HuH-7 (cell line): Measurements from ENCODE around the gene DHRS7.
"Not testable (repeated sequence)": the region's sequence is repeated elsewhere in the genome, so short reads cannot be mapped to it uniquely, and the experiment has no call there.

Source experiments
- DNase-seq: peaks from one replicate; pipeline ENCODE4 v3.0.0; 2011; ENCODE audit warnings: low spot score

The DHRS7 gene

DNA sequence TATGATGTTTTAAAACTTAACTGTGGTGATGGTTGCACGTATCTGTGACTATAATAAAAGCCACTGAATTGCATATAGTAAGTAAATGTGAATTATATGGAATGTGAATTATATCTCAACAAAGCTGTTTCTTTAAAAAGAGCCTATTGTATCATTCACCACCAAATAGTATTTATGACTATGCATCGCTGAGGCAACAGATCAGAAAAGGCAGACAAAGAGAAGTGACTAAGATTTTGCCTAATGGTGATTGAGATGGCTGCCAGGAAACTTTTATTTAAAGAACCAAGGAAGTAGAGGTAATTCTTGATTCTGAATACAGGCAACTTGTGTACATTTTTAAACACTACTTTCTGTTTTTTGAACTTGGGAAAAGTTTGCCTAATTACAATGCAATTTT is 31.7 kb downstream of the DHRS7 start:
- no peak for DNase-seq

- no peak for DNase-seq
Measured at GRCh38 chr14:60125918-60126317, 39.3 kb downstream of the DHRS7 start.

- no peak for DNase-seq
Measured at GRCh38 chr14:60116181-60116580, 49.0 kb downstream of the DHRS7 start.

- no peak for DNase-seq
Measured at GRCh38 chr14:60114881-60115280, 50.3 kb downstream of the DHRS7 start.

DNA sequence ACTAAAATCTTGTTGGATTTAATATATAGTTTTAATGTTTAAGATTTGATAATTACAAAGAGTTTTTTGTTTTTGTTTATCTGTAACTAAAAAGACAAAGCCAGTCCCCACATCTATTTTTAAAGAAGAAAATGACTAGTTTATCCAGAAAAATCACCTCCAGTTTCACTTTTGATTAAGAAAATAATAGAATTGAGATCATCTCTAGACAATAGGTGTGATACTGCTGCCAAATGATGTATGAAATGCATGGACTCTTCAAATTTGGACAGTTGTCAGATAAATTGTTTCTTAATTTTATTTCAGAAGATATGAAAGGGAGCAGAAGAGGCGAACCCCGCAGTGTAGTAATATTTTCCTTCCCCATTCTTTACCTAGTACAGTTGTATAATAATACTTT is 53.5 kb downstream of the DHRS7 start:
- DNase-seq, result no peak

- no peak for DNase-seq
Measured at GRCh38 chr14:60107477-60107876, 57.7 kb downstream of the DHRS7 start.

DNA sequence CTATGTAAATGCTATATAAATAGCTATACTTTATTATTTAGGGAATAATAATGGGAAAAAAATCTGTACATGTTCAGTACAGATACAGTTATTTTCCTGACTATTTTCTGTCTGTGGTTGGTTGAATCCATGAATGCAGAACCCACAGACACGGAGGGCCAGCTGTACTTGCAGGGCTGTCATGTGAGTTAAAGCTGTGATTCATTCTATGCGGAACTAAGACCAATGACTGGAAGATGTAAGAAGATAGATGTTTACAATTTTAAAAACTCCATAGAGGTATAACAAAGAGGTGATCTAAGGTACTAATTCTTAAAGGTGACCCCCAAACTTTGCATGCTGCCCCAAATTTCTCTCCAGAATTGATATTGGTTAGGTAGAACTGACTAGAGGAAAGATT is 58.9 kb downstream of the DHRS7 start:
- DNase-seq, result no peak

DNA sequence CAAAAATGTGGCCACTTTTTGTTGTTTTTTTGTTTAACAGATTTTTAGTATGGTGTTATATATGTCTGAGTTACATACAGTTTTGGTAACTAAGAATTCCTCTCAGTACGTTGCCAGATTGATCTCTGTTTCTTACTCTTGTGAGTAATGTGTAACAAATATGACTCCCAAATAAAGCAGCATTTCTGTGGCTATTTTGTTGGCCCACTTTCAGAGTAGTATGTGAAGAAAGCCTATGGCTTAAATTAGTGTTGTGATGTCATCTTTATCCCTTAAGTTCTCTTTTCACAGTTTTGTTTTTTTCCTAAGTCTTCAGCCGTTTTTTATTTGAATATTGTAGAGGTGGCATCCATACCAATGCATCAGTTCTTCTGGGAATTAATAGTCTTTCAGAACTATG is 62.8 kb downstream of the DHRS7 start:
- DNase-seq, result no peak

DNA sequence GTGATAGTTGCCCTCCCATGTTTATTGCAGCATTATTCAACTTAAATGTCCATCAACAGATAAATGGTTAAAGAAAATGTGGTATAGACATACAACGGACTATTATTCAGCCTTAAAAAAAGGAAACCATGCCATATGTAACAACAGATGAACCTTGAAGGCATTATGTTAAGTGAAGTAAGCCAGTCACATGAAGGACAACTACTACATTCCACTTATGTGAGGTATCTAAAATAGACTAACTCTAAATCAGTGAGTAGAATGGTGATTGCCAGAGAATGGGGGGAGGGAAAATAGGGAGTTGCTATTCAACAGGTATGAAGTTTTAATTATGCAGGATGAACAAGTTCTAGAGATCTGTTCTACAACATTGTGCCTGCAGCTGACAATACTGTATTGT is 63.4 kb downstream of the DHRS7 start:
- no peak for DNase-seq

DNA sequence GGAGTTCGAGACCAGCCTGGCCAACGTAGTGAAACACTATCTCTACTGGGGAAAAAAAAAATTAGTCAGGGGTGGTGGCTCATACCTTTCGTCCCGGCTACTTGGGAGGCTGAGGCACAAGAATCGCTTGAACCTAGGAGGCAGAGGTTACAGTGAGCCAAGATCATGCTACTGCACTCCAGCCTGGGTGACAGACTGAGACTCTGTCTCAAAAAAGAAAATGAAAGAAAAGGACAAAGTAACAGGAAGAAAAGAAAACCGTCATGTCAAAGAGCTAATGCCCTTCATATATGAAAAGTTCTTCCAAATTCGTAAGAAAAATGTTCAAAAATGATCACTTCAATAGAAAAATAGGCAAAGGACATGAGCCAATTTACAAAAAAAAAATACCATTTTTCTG is 65.3 kb downstream of the DHRS7 start:
- not testable (repeated sequence) for DNase-seq

DNA sequence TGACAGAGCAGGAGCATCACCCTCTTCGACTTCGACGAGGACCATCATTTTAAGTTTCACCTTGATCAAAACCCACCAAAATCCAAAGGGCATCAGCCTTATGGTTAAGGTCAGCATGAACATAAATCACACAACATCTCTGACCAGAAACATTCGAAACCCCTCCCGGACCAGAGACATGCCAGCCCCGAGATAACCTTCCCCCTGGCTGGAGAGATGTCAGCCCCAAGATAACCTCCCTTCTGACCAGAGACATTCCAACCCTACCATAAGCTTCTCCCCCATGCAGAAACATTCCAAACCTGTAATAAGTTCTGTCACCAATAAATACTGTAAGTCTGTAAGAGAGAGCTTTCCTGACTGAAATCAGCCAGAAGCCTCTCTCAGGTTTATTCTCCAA is 67.2 kb downstream of the DHRS7 start:
- no peak for DNase-seq

- no peak for DNase-seq
Measured at GRCh38 chr14:60095781-60096450, 69.3 kb downstream of the DHRS7 start.

DNA sequence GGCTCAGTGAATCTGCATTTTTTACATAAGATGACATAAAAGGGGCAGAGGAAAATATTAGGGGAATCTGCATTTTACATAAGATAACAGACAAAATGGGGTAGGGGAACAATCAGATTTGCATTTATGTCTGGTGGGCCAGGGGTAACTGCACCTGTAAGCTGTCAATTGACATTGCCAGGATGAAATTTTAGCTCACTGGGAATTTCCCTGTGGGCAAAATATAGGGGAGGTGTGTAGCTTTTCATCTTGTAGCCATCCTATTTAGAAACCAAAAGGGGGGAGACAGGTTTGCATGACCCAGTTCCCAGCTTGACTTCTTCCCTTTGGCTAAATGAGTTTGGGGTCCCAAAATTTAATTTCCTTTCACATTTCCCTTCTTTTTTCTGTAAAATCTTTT is 70.0 kb downstream of the DHRS7 start:
- no peak for DNase-seq

DNA sequence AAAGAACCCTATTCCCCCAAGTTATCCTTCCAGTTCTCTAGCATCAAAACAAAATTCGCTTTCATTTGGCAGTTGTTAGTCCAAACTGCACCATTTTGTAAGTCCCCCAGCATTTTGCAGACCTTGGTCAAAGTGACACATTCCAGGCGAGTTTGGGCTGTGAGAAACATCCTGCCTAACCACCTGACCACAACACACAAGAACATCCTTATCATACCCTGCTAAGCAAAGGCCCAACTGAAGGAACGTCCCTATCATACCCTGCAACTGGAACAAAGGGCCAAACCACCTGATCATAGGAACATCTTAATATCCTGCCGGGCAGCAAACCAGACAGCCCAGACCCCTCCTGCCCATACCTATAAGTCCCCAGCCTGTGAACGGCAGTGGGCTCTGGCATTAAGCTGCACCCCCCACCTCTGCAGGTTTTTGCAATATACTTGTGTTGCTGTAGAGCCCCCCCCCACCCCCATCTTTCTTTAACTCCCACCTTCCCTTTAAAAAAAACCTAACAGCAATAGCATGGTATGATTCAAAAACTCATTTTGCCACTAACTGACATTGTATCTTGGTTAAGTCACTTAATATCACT is 70.8 kb downstream of the DHRS7 start:
- no peak for DNase-seq
